DOHH2 (cell line): ENCODE results near the gene REC114.

Experiments used
- H3F3A ChIP-seq: fragments of 200-600 bp; sonication (generic), shearing (Covaris generic); 2 replicates; pipeline ENCODE4 v1.6.0; 2016; ENCODE audit warnings: antibody characterized with exemption, mild to moderate bottlenecking; ENCODE audit not compliant: control insufficient read depth, insufficient read depth
- H3K27ac ChIP-seq: fragments of 200-600 bp; sonication (generic); 2 replicates; pipeline ENCODE4 v1.5.1; 2014; ENCODE audit warnings: low read depth, mild to moderate bottlenecking, low read length, moderate library complexity
- H3K27me3 ChIP-seq: fragments of 200-600 bp; sonication (generic); 2 replicates; pipeline ENCODE4 v1.6.1; 2014; ENCODE audit warnings: mild to moderate bottlenecking, low read length, mixed read lengths; ENCODE audit not compliant: control insufficient read depth
- H3K36me3 ChIP-seq: fragments of 200-600 bp; sonication (generic); 2 replicates; pipeline ENCODE4 v1.6.1; 2014; ENCODE audit warnings: mild to moderate bottlenecking, low read length, moderate library complexity, mixed read lengths; ENCODE audit not compliant: control insufficient read depth
- H3K4me1 ChIP-seq: fragments of 200-600 bp; sonication (generic); 2 replicates; pipeline ENCODE4 v1.6.1; 2014; ENCODE audit warnings: mild to moderate bottlenecking, low read length, mixed read lengths; ENCODE audit not compliant: control insufficient read depth
- H3K4me2 ChIP-seq: fragments of 200-600 bp; sonication (generic); 2 replicates; pipeline ENCODE4 v1.6.0; 2014; ENCODE audit warnings: mild to moderate bottlenecking, low read length, moderate library complexity
- H3K4me3 ChIP-seq: fragments of 200-600 bp; sonication (generic); 2 replicates; pipeline ENCODE4 v1.5.1; 2014; ENCODE audit warnings: mild to moderate bottlenecking, low read length, mixed read lengths
- H3K79me2 ChIP-seq: fragments of 200-600 bp; sonication (generic); 2 replicates; pipeline ENCODE4 v1.6.1; 2014; ENCODE audit warnings: mild to moderate bottlenecking, low read length, mixed read lengths; ENCODE audit not compliant: control insufficient read depth
- H3K9me2 ChIP-seq: fragments of 200-600 bp; sonication (generic); replicated peaks from 2 replicates; pipeline ENCODE4 v1.6.1; 2014; ENCODE audit warnings: mild to moderate bottlenecking, low read length, mixed read lengths; ENCODE audit not compliant: control insufficient read depth
- H3K9me3 ChIP-seq: fragments of 200-600 bp; sonication (generic); 2 replicates; pipeline ENCODE4 v1.6.1; 2014; ENCODE audit warnings: antibody characterized with exemption, low read length, mixed read lengths; ENCODE audit not compliant: control insufficient read depth, insufficient read depth
- H4K20me1 ChIP-seq: fragments of 200-600 bp; sonication (generic); 2 replicates; pipeline ENCODE4 v1.6.0; 2014; ENCODE audit warnings: low read depth, mild to moderate bottlenecking, antibody characterized with exemption, low read length, moderate library complexity; ENCODE audit not compliant: control insufficient read depth, insufficient read depth
- CTCF ChIP-seq: fragments of 200-600 bp; sonication (generic); IDR thresholded peaks from one replicate; pipeline ENCODE4 v1.5.1; 2014; ENCODE audit warnings: antibody characterized with exemption, mild to moderate bottlenecking, low read depth, low read length; ENCODE audit not compliant: poor library complexity, severe bottlenecking
- EZH2phosphoT487 ChIP-seq: fragments of 200-600 bp; sonication (generic); IDR thresholded peaks from 2 replicates; pipeline ENCODE4 v1.6.1; 2017; ENCODE audit warnings: borderline replicate concordance, mild to moderate bottlenecking, antibody characterized with exemption, low read length, moderate library complexity, mixed read lengths

Gene REC114

GRCh38 chr15:73578026-73578425 is 135.1 kb downstream of the REC114 start:
- no peaks in the 10 kb centered on the region; the same call in 1 of the 2 replicates for H4K20me1 ChIP-seq
- H3K36me3 ChIP-seq = peaks cover 40% of the 10 kb centered on the region
- no peaks in the 10 kb centered on the region for H3K79me2 ChIP-seq
- H3K9me3 ChIP-seq = no peaks in the 10 kb centered on the region
- no peaks in the 10 kb centered on the region for H3K27me3 ChIP-seq
- no peaks in the 10 kb centered on the region for H3K4me1 ChIP-seq
- no peak overlapping the region for H3K4me3 ChIP-seq
- no peak overlapping the region for H3K4me2 ChIP-seq
- H3K9me2 ChIP-seq = no peaks in the 10 kb centered on the region
- no peak overlapping the region for H3K27ac ChIP-seq
- H3F3A ChIP-seq = no peaks in the 10 kb centered on the region
- TF ChIP-seq CTCF = no peak
- no peak for TF ChIP-seq EZH2phosphoT487

GRCh38 chr15:73582851-73583379 is 140.0 kb downstream of the REC114 start:
- H3K4me1 ChIP-seq = no peaks in the 10 kb centered on the region
- H3K4me3 ChIP-seq = no peak overlapping the region
- H3K9me2 ChIP-seq = no peaks in the 10 kb centered on the region
- no peak overlapping the region for H3K27ac ChIP-seq
- no peak overlapping the region for H3K4me2 ChIP-seq
- no peaks in the 10 kb centered on the region for H3F3A ChIP-seq
- H3K79me2 ChIP-seq = no peaks in the 10 kb centered on the region
- no peaks in the 10 kb centered on the region for H3K27me3 ChIP-seq
- H4K20me1 ChIP-seq = no peaks in the 10 kb centered on the region
- H3K9me3 ChIP-seq = no peaks in the 10 kb centered on the region
- peaks cover 60% of the 10 kb centered on the region for H3K36me3 ChIP-seq
- no peak for TF ChIP-seq EZH2phosphoT487
- no peak for TF ChIP-seq CTCF

- H3K4me1 ChIP-seq = no peaks in the 10 kb centered on the region
- H3F3A ChIP-seq = no peaks in the 10 kb centered on the region
- no peak overlapping the region for H3K4me3 ChIP-seq
- no peak for TF ChIP-seq CTCF
- TF ChIP-seq EZH2phosphoT487 = no peak
- H4K20me1 ChIP-seq = no peaks in the 10 kb centered on the region
- H3K9me2 ChIP-seq = no peaks in the 10 kb centered on the region
- no peak overlapping the region for H3K4me2 ChIP-seq
- H3K27me3 ChIP-seq = no peaks in the 10 kb centered on the region
- no peak overlapping the region for H3K27ac ChIP-seq
- H3K36me3 ChIP-seq = peaks cover 65% of the 10 kb centered on the region
- H3K9me3 ChIP-seq = no peaks in the 10 kb centered on the region
- H3K79me2 ChIP-seq = no peaks in the 10 kb centered on the region
Measured at GRCh38 chr15:73583544-73583943, 140.6 kb downstream of the REC114 start.
